Glomerular visceral epithelial cell (primary cell): ENCODE measurements around the gene EXD3.

Experiments
- DNase-seq: peaks from one replicate; pipeline ENCODE4 v3.0.0-alpha.2; 2016; ENCODE audit errors: extremely low spot score

The EXD3 gene

GRCh38 chr9:137411260-137411644 is 11.7 kb downstream of the EXD3 start:
- peak; percentile 77 for DNase-seq

GRCh38 chr9:137410891-137411249 is 12.1 kb downstream of the EXD3 start:
- DNase-seq = no peak

- peak; percentile 78 for DNase-seq
Observed at GRCh38 chr9:137410236-137410890, 12.6 kb downstream of the EXD3 start.

GRCh38 chr9:137409515-137409914 is 13.4 kb downstream of the EXD3 start:
- DNase-seq = no peak

GRCh38 chr9:137408651-137409405 is 14.1 kb downstream of the EXD3 start:
- DNase-seq = no peak

GRCh38 chr9:137407590-137408300 is 15.2 kb downstream of the EXD3 start:
- DNase-seq = no peak

GRCh38 chr9:137406876-137407589 is 15.9 kb downstream of the EXD3 start:
- peak; percentile 47 for DNase-seq

- DNase-seq = no peak
Observed at GRCh38 chr9:137406085-137406760, 16.7 kb downstream of the EXD3 start.

GRCh38 chr9:137405677-137406081 is 17.3 kb downstream of the EXD3 start:
- no peak for DNase-seq

- DNase-seq = no peak
Observed at GRCh38 chr9:137404961-137405567, 17.9 kb downstream of the EXD3 start.

- DNase-seq = no peak
Observed at GRCh38 chr9:137403269-137403668, 19.7 kb downstream of the EXD3 start.

GRCh38 chr9:137402746-137403145 is 20.2 kb downstream of the EXD3 start:
- no peak for DNase-seq

GRCh38 chr9:137398561-137399468 is 24.1 kb downstream of the EXD3 start:
- no peak for DNase-seq

- no peak for DNase-seq
Observed at GRCh38 chr9:137397675-137398423, 25.1 kb downstream of the EXD3 start.

GRCh38 chr9:137396634-137397367 is 26.2 kb downstream of the EXD3 start:
- DNase-seq = no peak

- DNase-seq = no peak
Observed at GRCh38 chr9:137396227-137396626, 26.7 kb downstream of the EXD3 start.

GRCh38 chr9:137395666-137396010 is 27.3 kb downstream of the EXD3 start:
- no peak for DNase-seq

GRCh38 chr9:137394866-137395665 is 27.9 kb downstream of the EXD3 start:
- DNase-seq = no peak
